Stimulated activated CD8-positive, alpha-beta memory T cell treated with anti-CD3 and anti-CD28 coated beads, Interleukin-12 subunit alpha, Interleukin-12 subunit beta, amount 100 ng/mL, for 4 hours (primary cell): ENCODE measurements around the gene PREB.
"Not testable (repeated sequence)": the region's sequence is repeated elsewhere in the genome, so short reads cannot be mapped to it uniquely, and the experiment has no call there.

ENCODE experiments used
- DNase-seq: peaks from one replicate; pipeline ENCODE4 v3.0.0-alpha.2; 2020; ENCODE audit warnings: low read depth

PREB gene

GRCh38 chr2:27125104-27125503 is 9.3 kb downstream of the PREB start:
- no peak for DNase-seq

GRCh38 chr2:27123302-27124150 is 10.9 kb downstream of the PREB start, which contains the start of gene ABHD1:
TSS of gene ABHD1 (plus strand) at chr2:27123815. CDS start at chr2:27123949, 134 bp downstream.
- DNase-seq = peak; percentile 50

DNA sequence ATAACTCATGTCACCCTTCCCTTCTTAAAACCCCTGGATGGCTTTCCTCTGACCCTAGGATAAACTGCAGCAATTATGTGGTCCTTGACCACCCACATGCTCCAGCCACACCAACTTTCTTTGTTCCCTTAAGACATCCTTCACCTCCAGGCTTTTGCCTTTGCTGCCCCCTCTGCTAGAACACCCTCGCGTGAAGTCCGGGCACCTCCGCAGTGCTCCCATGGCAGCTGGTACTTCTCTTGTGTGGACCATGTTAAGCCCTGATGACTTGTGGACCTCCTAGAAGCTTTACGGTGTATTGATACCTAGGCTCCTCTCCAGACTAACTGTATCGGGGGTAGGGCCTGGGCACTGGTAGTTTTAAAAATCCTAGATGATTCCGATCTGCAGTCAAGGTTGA is 11.6 kb downstream of the PREB start:
- DNase-seq = no peak

DNA sequence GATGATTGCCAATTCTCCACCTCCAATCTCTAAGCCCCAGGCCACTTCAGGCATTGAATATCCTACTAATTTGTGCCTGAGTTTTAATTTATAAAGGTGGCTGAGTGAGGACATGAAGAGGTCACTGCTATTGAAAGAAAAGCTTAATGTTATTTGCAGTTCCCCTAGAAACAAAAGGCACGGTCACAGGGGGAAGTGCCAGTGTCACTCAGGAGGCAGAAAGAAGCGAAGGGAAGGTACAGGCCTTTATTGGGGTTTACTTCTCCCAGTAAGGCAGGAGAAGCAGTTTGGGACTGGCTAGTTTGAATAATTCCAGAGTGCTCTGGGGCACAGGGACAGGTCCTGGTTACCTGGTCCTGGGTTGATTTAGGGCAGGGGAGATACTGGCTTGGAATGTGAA is 12.5 kb downstream of the PREB start:
- no peak for DNase-seq

- not testable (repeated sequence) for DNase-seq
Measured at GRCh38 chr2:27119330-27119670, 15.1 kb downstream of the PREB start.

DNA sequence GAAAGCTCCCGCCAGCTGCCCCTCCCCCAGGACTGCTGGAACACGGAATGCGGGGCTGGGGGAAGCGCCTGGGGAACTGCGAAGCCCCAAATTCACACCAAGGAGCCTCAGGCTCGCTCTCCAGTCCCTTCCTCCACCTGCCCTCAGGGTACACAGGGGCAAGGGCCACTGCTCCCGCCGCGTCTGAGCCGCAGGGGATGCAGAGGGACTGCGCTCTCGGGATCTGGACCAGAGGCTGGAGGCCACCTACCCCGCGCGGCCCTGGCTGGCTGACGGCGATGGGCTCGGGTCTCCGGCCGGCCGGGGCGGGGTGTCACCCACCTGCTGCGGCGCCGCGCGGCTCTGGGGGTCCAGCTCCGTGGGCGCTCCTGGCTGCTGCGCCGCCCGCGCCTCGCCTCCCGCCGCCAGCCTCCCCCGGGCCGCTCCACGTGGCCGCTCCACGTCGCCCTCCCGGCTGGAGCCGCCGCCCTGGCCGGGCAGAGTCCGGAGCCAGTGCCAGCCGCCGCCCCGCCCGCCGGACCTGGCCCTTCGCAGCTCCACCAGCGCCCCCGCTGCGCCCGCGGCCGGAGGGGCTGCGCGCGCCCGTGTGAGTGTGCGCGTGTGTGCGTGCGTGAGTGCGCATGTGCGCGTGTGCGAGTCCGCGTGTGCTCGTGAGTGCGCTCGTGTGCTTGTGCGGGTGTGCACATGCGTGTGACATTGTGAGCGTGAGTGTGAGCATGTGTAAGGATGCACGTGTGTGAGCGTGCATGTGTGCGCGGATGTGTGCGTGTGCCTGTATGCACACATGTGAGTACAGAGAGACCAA is 15.7 kb downstream of the PREB start, which contains the start of gene CGREF1:
Gene CGREF1, minus strand, starts transcription at position 604 of the 805 bp plus-strand sequence. CDS start 14,762 bp downstream, outside the sequence.
- DNase-seq = no peak

DNA sequence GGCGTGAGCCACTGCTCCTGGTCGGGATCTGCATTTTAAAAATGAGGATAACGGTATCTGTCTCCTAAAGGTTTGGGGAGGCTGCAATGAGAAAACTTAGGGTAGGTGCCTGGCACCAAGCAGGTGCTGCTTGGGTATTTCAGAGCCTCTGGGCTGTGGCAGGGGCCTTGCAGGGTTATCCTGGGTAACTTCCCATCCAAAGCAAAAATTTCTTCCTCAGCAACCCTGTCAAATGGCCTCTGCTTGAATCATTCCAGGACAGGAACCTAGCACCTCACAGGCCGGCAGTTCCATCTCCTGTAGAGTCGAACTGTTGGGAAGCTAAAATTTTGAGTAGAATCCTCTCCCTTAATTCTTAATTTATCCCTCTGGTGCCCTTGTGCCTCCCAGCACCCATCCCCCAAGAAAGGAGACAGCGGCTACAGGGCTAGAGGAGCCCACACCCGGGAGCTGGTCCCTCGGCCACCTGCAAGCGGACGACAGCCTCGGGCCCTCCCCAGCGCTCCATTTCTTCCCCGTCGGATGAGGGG is 16.4 kb downstream of the PREB start:
- DNase-seq = no peak

DNA sequence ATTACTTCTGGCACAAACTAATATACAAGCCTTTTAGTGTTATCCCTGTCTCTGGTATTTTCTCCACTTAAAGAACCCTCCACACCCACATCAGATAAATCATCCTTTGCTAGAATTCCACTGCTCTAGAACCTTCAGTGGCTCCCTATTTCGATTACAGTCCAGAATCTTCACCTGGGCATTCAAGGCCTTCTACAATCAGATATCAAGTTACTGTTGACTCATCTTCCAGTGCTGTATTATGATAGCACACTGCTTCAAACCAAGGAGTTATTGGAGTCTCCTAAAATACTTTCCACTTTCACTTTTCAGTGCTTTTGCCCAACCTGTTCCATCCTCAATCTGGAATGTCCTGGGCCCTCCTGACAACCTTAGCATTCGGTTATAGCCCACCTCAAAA is 18.9 kb downstream of the PREB start:
- no peak for DNase-seq

- DNase-seq = not testable (repeated sequence)
Measured at GRCh38 chr2:27111392-27112078, 22.9 kb downstream of the PREB start.

- not testable (repeated sequence) for DNase-seq
Measured at GRCh38 chr2:27110603-27111352, 23.7 kb downstream of the PREB start.

- no peak for DNase-seq
Measured at GRCh38 chr2:27109083-27109482, 25.4 kb downstream of the PREB start.

- no peak for DNase-seq
Measured at GRCh38 chr2:27108221-27108620, 26.2 kb downstream of the PREB start.

DNA sequence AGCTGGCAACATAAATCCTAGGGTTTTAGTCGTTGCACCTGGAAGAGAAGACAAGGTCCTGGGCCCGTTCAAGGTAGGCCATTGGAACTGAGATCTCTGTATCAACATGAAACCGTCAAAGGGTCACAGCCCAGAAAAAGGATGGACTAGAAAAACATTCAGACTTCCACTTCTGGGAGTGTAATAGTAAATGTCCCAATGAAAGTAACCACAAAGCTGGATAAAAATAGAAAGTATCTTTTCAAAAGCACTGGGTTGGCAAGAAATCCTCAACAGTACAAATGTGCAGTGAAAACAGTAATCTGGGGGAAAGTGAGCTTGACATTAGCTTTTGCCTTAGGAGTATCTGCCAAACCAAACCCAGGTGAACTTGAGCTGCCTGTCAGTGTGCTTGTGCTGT is 28.5 kb downstream of the PREB start:
- DNase-seq = no peak

DNA sequence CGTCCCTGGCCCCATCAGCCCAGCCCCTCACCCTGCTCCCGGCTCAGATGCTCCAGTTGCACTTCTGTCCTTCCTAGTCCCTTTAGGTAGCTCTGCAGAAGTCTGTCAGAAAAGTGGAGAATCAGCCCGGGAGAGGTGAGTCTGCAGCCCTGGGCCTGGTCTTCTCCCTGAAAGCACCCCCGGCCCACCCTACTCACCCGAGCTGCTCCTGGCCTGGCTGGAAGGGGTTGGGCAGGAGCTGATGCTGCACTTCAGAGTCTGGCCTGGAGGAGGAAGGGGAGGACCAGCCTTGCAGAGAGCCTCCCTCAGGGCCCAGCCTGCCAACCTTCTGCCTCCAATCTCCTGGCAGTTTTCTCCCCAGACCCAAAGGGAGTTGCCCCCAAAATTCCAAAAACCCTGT is 32.1 kb downstream of the PREB start:
- no peak for DNase-seq

- no peak for DNase-seq
Measured at GRCh38 chr2:27100036-27100435, 34.4 kb downstream of the PREB start.

GRCh38 chr2:27099334-27099955 is 35.0 kb downstream of the PREB start:
- no peak for DNase-seq

DNA sequence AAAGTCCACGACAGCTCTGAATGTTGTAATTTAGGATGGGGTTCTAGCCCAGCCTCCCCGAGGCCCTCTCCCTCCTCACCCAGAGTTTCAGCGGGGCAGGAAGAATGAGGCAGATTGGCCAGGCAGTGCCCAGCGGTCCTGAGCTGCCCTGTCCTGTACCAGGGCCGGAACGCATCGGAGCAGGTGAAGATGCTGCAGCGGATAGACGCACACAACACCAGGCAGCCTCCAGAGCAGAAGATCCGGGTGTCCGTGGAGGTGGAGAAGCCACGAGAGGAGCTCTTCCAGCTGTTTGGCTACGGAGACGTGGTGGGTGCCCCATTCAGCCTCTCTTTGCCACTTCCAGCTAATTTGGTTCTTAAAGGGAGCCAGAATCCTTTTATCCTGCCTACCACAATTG is 37.1 kb downstream of the PREB start:
- no peak for DNase-seq

GRCh38 chr2:27096748-27097297 is 37.6 kb downstream of the PREB start:
- no peak for DNase-seq

DNA sequence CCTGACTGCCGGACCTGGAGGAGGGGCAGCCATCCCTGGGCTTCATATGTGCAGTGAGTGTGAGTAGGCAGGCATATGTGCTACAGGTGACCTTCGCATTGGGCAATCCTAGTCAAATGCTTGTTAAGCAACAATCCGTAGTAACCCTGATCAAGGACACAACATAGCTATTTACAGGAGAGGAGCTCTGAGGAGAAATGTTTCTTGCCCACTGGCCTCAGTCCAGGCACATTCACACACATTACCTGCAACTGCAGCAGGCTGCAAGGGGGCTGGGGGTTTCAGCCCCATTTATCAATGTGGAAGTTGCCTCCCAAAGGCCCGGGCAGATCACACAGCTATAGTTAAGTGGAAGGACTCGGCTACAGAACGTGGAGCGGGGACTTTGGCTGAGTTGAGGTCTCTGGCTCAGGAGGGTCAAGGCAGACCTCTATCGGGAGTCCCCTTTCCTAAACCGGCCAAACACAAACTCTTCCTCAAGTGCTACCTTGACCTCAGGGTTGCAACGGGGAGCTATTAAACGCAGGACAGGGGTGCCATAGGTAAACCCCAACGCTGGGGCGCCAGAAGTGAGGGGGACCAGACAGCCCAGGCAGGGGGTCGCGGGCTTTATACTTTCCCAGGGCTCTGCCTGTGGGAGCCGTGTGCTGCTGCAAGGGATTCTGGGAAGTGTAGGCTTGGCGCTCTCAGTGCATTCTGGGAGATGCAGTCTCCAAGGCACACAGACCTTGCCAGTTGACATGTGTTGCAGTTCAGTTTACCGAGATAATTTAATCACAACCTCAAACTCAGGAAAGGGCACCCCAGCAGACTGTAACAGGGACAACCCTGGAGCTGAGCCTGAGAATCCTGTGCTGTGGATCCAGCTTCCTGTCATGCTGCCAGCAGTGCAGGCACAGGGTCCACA is 38.4 kb downstream of the PREB start:
- DNase-seq = no peak

DNA sequence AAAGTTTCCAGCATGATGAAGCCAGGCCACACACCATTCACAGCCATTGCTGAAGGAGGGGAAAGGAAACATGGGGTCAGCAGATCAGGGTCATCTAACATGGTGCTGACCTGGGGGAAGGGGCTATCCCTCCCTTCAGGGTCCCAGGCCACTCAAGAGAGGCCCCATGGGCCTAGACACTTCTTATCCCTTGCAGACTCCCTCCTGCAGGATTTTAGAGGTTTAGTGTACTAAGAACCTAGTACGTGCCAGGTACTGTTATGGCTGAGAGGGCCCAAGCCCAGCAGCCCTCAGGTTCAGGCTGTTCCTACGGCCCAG is 39.0 kb downstream of the PREB start:
- DNase-seq = no peak
